Measurements from ENCODE around the gene CDH4. TPM values are rescaled to one million over a fixed set of nuclear protein-coding genes. Genes with fewer than 3 reads are reported as not detected.

Gene CDH4
- total RNA-seq, 1 donor from 2014 or later, result 0.23 TPM

GRCh38 chr20:61801857-61802442 lies 549.9 kb downstream of the CDH4 start:
- H3K4me3 Mint-ChIP-seq (ENCODE audit: unreplicated experiment), result no peak overlapping the region
- no peaks in the 10 kb centered on the region for H3K4me1 Mint-ChIP-seq (ENCODE audit: unreplicated experiment)

GRCh38 chr20:61802721-61803311 lies 550.8 kb downstream of the CDH4 start:
- Mint-ChIP-seq H3K9me3 (ENCODE audit: unreplicated experiment) (no peaks in the 10 kb centered on the region), H3K4me1 (ENCODE audit: unreplicated experiment) (no peaks in the 10 kb centered on the region), H3K27me3 (ENCODE audit: unreplicated experiment) (peaks cover 6% of the 10 kb centered on the region), H3K4me3 (ENCODE audit: unreplicated experiment) (no peak overlapping the region), H3K27ac (ENCODE audit: unreplicated experiment) (no peak overlapping the region), H3K36me3 (ENCODE audit: low read depth, unreplicated experiment) (no peaks in the 10 kb centered on the region)
- no peak for TF ChIP-seq CTCF (IDR thresholded peaks at IDR 0.05; ENCODE audit: unreplicated experiment)
- DNase-seq (ENCODE audit: low spot score), result no peak

More at GRCh38 chr20:61801857-61802442, 549.9 kb downstream of the CDH4 start:
- H3K36me3 Mint-ChIP-seq (ENCODE audit: low read depth, unreplicated experiment), result no peaks in the 10 kb centered on the region
- no peak for TF ChIP-seq CTCF (IDR thresholded peaks at IDR 0.05; ENCODE audit: unreplicated experiment)
- no peaks in the 10 kb centered on the region for H3K9me3 Mint-ChIP-seq (ENCODE audit: unreplicated experiment)
- H3K27me3 Mint-ChIP-seq (ENCODE audit: unreplicated experiment), result peaks cover 8% of the 10 kb centered on the region
- DNase-seq (ENCODE audit: low spot score), result no peak
- no peak overlapping the region for H3K27ac Mint-ChIP-seq (ENCODE audit: unreplicated experiment)

- TF ChIP-seq CTCF (IDR thresholded peaks at IDR 0.05; ENCODE audit: unreplicated experiment), result no peak
- no peak for DNase-seq (ENCODE audit: low spot score)
- no peaks in the 10 kb centered on the region for H3K4me1 Mint-ChIP-seq (ENCODE audit: unreplicated experiment)
- peaks cover 6% of the 10 kb centered on the region for H3K27me3 Mint-ChIP-seq (ENCODE audit: unreplicated experiment)
- no peak overlapping the region for H3K4me3 Mint-ChIP-seq (ENCODE audit: unreplicated experiment)
- no peak overlapping the region for H3K27ac Mint-ChIP-seq (ENCODE audit: unreplicated experiment)
- H3K36me3 Mint-ChIP-seq (ENCODE audit: low read depth, unreplicated experiment), result no peaks in the 10 kb centered on the region
- no peaks in the 10 kb centered on the region for H3K9me3 Mint-ChIP-seq (ENCODE audit: unreplicated experiment)
Observed at GRCh38 chr20:61803416-61803914, 551.4 kb downstream of the CDH4 start.

GRCh38 chr20:61803915-61804751 lies 552.1 kb downstream of the CDH4 start:
- no peaks in the 10 kb centered on the region for H3K9me3 Mint-ChIP-seq (ENCODE audit: unreplicated experiment)
- DNase-seq (ENCODE audit: low spot score), result no peak
- no peaks in the 10 kb centered on the region for H3K36me3 Mint-ChIP-seq (ENCODE audit: low read depth, unreplicated experiment)
- peaks cover 6% of the 10 kb centered on the region for H3K27me3 Mint-ChIP-seq (ENCODE audit: unreplicated experiment)
- no peak overlapping the region for H3K27ac Mint-ChIP-seq (ENCODE audit: unreplicated experiment)
- H3K4me3 Mint-ChIP-seq (ENCODE audit: unreplicated experiment), result no peak overlapping the region
- H3K4me1 Mint-ChIP-seq (ENCODE audit: unreplicated experiment), result no peaks in the 10 kb centered on the region
- TF ChIP-seq CTCF (IDR thresholded peaks at IDR 0.05; ENCODE audit: unreplicated experiment), result no peak

Measured in endothelial cell (in vitro differentiated cells).